ENCODE data around the gene ENOX1.
"Not testable (repeated sequence)": the region's sequence is repeated elsewhere in the genome, so short reads cannot be mapped to it uniquely, and the experiment has no call there.

ENOX1 gene

DNA sequence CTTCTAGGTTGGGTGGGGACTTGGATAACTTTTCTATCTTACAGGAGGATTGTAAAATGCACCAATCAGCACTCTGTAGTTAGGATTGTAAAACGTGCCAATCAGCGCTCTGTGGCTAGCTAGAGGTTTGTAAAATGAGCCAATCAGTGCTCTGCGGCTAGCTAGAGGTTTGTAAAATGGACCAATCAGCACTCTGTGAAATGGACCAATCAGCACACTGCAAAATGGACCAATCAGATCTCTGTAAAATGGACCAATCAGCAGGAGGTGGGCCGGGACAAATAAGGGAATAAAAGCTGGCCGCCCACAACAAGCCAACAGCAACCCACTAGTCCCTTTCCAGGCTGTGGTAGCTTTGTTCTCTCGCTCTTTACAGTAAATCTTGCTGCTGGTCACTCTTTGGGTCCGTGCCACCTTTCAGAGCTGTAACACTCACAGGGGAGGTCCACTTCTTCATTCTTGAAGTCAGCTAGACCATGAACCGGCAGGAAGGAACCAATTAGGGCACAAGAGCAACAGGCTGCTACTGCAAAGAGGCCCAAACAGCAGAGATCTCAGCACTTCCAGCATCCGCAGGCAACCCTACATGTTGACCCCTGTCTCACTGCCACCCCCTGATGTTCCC, 606.6 kb downstream of the ENOX1 start:
- Histone ChIP-seq H3K4me1 (ENCODE audit: insufficient read depth, low read length) (no peaks in the 10 kb centered on the region), H3K9me3 (ENCODE audit: low read length) (no peaks in the 10 kb centered on the region), H3K4me3 (ENCODE audit: low read depth in 1 of 2, low read length in 2 of 2) (no peak overlapping the region), H3K27ac (ENCODE audit: low read depth, low read length) (no peak overlapping the region), H3K36me3 (ENCODE audit: insufficient read depth, low read length) (no peaks in the 10 kb centered on the region), H3K27me3 (ENCODE audit: control insufficient read depth in 1 of 2, insufficient read depth in 2 of 2, low read length in 2 of 2) (no peaks in the 10 kb centered on the region), H3K9ac (ENCODE audit: low read length) (no peak overlapping the region)

GRCh38 chr13:43171489-43171888, 615.3 kb downstream of the ENOX1 start:
- Histone ChIP-seq H3K9me3 (ENCODE audit: low read length) (no peaks in the 10 kb centered on the region), H3K27me3 (ENCODE audit: control insufficient read depth in 1 of 2, insufficient read depth in 2 of 2, low read length in 2 of 2) (no peaks in the 10 kb centered on the region), H3K4me3 (ENCODE audit: low read depth in 1 of 2, low read length in 2 of 2) (no peak overlapping the region), H3K27ac (ENCODE audit: low read depth, low read length) (no peak overlapping the region), H3K9ac (ENCODE audit: low read length) (no peak overlapping the region), H3K4me1 (ENCODE audit: insufficient read depth, low read length) (no peaks in the 10 kb centered on the region), H3K36me3 (ENCODE audit: insufficient read depth, low read length) (no peaks in the 10 kb centered on the region)

DNA sequence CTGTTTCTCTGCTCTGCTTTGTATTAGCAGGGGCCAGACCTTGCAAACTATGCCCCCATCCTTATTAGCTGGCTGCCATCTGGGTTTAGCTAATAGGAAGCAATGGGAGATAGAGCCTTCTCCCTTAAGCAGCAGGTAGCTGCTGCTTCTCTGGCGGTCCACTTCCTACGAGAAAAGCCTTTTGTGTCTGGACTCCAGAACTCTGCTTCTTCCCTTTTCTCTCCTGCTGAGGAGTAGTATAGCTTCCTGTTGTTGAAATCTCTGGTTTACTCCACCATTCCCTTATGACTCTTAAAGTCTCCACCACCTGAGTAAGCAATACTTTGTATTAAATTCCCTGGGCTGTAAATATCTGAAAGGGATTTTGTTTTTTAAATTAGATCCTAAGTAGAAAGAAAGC, 616.3 kb downstream of the ENOX1 start:
- Histone ChIP-seq H3K9me3 (ENCODE audit: low read length) (no peaks in the 10 kb centered on the region), H3K27me3 (ENCODE audit: control insufficient read depth in 1 of 2, insufficient read depth in 2 of 2, low read length in 2 of 2) (no peaks in the 10 kb centered on the region), H3K4me1 (ENCODE audit: insufficient read depth, low read length) (no peaks in the 10 kb centered on the region), H3K9ac (ENCODE audit: low read length) (no peak overlapping the region), H3K36me3 (ENCODE audit: insufficient read depth, low read length) (no peaks in the 10 kb centered on the region), H3K4me3 (ENCODE audit: low read depth in 1 of 2, low read length in 2 of 2) (no peak overlapping the region), H3K27ac (ENCODE audit: low read depth, low read length) (no peak overlapping the region)

DNA sequence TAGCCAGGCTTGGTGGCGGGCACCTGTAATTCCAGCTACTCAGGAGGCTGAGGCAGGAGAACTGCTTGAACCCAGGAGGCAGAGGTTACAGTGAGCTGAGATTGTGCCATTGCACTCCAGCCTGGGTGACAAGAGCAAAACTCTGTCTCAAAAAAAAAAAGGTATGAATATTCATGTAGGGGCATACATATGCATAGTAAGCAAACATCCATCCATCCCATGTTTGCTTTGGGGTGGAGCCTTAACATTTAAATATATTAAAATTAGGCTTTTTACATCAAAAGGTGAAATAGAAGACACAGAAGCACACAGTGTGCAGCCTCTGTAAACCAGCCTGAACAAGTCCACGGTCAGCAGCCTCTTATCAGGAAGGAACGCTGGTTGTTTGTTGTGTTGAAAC, 618.3 kb downstream of the ENOX1 start:
- H3K27ac ChIP-seq (ENCODE audit: low read depth, low read length); H3K4me1 ChIP-seq (ENCODE audit: insufficient read depth, low read length); H3K36me3 ChIP-seq (ENCODE audit: insufficient read depth, low read length); H3K27me3 ChIP-seq (ENCODE audit: control insufficient read depth in 1 of 2, insufficient read depth in 2 of 2, low read length in 2 of 2); H3K4me3 ChIP-seq (ENCODE audit: low read depth in 1 of 2, low read length in 2 of 2); H3K9me3 ChIP-seq (ENCODE audit: low read length); H3K9ac ChIP-seq (ENCODE audit: low read length): not testable (repeated sequence)

- Histone ChIP-seq H3K27ac (ENCODE audit: low read depth, low read length) (no peak overlapping the region), H3K9me3 (ENCODE audit: low read length) (no peaks in the 10 kb centered on the region), H3K27me3 (ENCODE audit: control insufficient read depth in 1 of 2, insufficient read depth in 2 of 2, low read length in 2 of 2) (no peaks in the 10 kb centered on the region), H3K9ac (ENCODE audit: low read length) (no peak overlapping the region), H3K36me3 (ENCODE audit: insufficient read depth, low read length) (no peaks in the 10 kb centered on the region), H3K4me1 (ENCODE audit: insufficient read depth, low read length) (no peaks in the 10 kb centered on the region), H3K4me3 (ENCODE audit: low read depth in 1 of 2, low read length in 2 of 2) (no peak overlapping the region)
Measured at GRCh38 chr13:43167731-43168130, 619.0 kb downstream of the ENOX1 start.

DNA sequence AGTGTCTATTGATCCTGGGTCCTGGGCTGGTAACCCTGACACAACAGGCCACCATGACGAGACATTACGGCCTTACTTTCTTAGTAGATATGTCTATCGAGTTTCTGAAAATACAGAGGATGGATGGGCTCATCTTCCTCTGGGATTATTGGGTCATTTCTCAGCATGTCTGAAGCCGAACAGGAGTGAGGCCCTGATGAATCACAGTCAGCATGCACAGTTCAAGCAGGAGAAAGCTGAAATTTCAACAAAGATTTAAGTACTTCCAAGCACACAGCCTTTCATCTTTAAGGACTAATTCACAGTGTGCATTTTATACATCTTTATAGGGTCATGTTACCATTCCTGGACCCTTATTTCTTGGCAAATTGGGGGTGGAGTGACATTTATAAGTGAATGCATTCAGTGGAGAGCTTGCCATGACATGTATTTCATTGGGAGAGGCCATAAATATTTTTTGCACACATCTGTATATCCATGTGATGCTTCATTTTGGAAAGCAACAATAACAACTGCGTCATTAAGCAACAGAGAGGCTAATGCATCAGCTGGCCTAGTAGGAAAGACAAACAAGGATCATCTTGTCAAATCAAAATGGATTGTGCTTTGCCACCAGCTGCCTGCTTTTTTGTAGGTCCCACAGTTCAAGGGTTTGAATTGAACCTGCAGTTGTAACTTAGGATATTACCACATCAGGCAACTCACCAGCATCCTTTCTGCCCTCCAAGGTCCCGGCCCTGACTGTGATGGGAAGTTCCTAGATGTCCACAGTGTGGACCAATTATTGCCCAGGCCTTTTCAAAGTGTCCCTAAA, 619.9 kb downstream of the ENOX1 start:
- H3K27ac ChIP-seq (ENCODE audit: low read depth, low read length), result no peak overlapping the region
- H3K9me3 ChIP-seq (ENCODE audit: low read length), result no peaks in the 10 kb centered on the region
- no peaks in the 10 kb centered on the region for H3K36me3 ChIP-seq (ENCODE audit: insufficient read depth, low read length)
- no peak overlapping the region for H3K4me3 ChIP-seq (ENCODE audit: low read depth in 1 of 2, low read length in 2 of 2)
- no peaks in the 10 kb centered on the region for H3K27me3 ChIP-seq (ENCODE audit: control insufficient read depth in 1 of 2, insufficient read depth in 2 of 2, low read length in 2 of 2)
- no peaks in the 10 kb centered on the region for H3K4me1 ChIP-seq (ENCODE audit: insufficient read depth, low read length)
- H3K9ac ChIP-seq (ENCODE audit: low read length), result no peak overlapping the region
